GM12892 (cell line): Measurements from ENCODE around the gene CFLAR.

Experiments
- POLR2A ChIP-seq: IDR thresholded peaks from 2 replicates; pipeline ENCODE4 v1.6.1; 2011; ENCODE audit warnings: low read depth, low read length, control low read depth
- POLR2AphosphoS5 ChIP-seq: IDR thresholded peaks from 2 replicates; pipeline ENCODE4 v1.6.1; 2011; ENCODE audit warnings: low read depth, low read length, control low read depth
- TAF1 ChIP-seq: IDR thresholded peaks from 2 replicates; pipeline ENCODE4 v1.6.1; 2011; ENCODE audit warnings: low read depth, mild to moderate bottlenecking, control low read depth, low read length, borderline replicate concordance

- no peak for TF ChIP-seq POLR2A
- no peak for TF ChIP-seq POLR2AphosphoS5
- no peak for TF ChIP-seq TAF1
Measured at GRCh38 chr2:201074996-201075395, 41.0 kb upstream of the CFLAR start.
